ENCODE data around the gene NUP93.

NUP93 gene

DNA sequence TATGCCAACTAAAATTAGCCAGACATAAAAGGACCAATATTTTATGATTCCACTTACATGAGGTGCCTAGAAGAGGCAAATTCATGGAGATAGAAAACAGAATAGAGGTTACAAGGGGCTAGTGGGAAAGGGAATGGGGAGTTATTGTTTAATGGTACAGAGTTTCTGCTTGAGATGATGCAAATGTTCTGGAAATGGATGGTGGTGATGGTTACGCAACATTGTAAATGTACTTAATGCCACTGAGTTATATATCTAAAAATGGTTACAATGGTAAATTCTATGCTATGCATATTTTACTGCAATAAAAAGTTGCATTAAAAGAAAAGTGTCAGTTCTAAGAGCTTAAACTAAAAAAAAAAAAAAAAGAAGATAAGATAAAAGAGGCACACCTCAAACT is 29.7 kb upstream of the NUP93 start:
- TF ChIP-seq, protein P1, sequence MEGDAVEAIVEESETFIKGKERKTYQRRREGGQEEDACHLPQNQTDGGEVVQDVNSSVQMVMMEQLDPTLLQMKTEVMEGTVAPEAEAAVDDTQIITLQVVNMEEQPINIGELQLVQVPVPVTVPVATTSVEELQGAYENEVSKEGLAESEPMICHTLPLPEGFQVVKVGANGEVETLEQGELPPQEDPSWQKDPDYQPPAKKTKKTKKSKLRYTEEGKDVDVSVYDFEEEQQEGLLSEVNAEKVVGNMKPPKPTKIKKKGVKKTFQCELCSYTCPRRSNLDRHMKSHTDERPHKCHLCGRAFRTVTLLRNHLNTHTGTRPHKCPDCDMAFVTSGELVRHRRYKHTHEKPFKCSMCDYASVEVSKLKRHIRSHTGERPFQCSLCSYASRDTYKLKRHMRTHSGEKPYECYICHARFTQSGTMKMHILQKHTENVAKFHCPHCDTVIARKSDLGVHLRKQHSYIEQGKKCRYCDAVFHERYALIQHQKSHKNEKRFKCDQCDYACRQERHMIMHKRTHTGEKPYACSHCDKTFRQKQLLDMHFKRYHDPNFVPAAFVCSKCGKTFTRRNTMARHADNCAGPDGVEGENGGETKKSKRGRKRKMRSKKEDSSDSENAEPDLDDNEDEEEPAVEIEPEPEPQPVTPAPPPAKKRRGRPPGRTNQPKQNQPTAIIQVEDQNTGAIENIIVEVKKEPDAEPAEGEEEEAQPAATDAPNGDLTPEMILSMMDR (IDR thresholded peaks at IDR 0.05), result no peak

DNA sequence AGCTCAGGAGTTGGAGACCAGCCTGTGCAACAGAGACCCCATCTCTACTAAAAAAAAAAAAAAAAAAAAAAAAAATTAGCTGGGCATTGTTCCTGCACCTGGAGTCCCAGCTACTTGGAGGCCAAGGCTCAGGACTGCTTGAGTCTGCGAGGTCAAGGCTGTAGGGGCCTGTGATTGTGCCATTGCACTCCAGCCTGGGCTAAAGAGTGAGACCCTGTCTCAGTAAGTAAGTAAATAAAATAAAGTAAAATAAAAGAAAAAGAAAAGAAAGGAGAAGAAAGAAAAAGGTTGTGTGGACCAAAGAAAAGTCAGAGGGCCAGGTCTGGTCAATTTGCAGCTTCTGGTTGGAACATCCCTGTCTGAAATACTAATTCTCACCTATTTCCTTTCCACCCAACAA is 29.3 kb upstream of the NUP93 start:
- TF ChIP-seq, protein P1 (IDR thresholded peaks at IDR 0.05), result no peak

DNA sequence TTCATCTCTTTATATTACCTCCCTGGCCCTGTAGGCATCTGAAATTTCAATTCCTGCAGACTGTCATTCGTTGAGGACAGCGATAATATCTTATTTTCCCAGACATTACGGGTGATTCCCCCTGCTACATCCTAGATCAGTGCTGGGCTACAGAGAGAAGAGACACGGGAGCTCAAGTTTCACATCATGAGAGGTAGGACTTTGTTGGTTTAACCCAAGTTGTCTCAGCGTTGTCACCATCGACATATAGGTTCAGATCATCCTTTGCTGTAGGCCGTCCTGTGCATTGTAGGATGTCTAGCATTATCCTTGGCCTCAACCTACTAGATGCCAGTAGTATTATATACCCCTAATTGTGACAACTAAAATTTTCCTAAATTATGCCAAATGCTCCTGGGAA is 28.4 kb upstream of the NUP93 start:
- TF ChIP-seq, protein P1 (IDR thresholded peaks at IDR 0.05), result no peak

DNA sequence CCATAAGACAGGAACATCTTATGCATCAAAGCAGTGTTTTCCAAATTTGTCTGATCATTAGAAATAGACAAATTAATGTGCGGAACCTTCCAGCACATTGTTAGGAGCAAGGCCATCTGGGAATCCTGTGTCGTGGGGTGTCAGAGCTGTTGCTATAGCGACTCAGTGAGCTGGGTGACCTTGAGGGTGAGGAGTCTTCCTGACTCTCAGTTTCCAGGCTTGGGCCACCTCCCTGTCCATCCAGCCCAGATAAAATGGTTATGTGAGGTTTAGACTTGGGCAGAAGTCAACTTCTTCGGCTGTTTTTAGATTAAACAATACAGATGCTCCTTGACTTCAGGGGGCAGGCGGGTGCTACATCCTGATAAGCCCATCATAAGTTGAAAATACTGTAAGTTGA is 27.1 kb upstream of the NUP93 start:
- TF ChIP-seq, protein P1 (IDR thresholded peaks at IDR 0.05), result no peak

DNA sequence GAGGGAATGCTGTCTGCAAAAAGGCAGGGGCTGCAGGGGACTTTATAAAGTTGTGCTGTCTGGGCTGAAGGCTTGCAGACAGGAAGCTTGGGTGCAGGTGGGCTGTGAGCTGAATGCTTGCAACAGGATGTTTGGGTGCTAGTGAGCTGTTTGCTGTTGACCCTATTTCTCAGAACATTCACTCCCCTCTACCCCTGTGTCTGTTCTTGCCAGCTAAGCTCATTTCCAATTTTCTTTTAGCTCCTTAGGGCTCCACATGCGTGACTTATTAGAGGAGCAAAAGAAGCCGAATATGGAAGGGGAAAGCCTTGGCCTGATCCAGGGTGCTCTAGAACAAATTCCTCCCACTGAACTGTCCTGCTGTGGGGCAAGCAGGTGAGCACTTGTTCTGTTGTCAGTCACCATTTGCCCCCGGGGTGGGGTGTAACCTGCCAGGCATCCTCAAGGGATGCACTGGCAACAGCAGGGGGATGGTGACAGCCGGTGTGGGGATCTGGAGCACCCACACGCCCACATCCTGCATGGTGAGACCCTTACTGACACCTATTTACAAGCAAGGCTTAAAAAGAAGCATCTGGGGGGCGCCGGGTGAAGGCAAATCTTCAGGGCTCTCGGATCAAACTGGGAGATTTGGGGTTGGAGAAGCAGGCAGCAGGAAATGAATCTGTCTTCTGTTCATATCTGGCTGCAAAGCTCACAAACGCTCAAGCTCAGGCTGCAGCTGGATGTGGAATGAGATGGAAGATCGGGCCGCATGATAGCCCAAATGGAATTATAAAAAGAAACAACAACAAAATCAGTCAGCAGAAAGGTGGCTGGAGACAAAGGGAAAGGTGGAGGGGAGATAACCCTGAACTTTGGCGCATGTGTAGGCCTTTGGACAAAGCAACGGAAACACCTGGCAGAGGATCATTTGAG is 21.1 kb upstream of the NUP93 start:
- TF ChIP-seq, protein P1 (IDR thresholded peaks at IDR 0.05), result no peak

DNA sequence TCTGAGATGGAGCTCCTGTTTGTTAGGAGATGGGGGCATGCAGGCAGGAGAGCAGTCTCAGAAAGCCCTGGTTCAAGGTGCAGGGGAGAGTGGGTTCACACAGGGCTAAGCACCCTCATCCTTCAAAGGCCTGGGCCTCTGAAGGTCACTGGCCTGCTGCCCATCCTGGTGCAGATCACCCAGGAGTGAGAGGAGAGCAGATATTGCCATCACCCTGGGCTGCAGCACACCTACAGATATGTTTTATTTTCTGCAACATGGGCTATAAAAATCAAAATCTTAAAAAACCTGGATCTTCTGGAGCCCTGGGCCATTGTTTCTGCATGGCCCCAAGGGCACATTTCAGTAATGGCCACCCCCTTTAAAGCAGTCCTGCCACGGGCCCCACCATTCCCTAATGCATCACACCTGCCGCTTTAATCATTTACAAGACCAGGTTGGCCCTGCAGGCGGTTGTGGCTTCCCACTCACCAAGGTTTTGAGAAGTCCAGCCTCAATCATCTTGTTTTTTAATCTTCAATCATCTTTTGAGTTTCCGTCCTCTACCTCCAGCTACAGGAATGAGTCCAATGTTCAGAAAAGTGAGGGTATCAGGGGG is 20.4 kb upstream of the NUP93 start:
- TF ChIP-seq, protein P1 (IDR thresholded peaks at IDR 0.05), result no peak

DNA sequence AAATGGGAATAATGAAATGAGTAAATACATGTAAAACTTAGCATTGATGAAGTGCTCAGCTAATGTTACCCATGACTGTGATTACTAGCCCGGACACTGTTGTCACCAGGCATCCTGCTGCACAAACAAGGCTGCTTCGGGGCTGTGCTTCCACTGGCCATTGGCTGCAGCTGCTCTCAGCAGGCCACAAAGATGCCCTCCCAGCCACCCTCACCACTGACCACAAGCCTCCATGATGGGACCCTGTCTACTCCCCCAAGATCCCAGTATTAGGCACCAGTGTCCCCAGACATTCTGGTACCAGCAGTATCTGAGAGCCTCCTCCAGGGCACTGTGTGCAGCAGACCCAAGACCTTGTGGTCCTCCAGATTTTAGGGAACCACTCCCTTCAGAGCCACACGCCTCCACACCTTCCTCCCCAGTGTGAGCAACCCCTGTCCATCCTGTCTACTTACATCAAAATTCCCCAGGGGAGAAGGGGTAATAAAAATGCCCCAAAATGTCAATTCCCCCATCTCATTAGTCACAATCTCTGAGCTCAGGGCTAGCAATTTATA is 19.7 kb upstream of the NUP93 start:
- TF ChIP-seq, protein P1 (IDR thresholded peaks at IDR 0.05), result no peak
